Activated CD4-positive, alpha-beta memory T cell treated with anti-CD3 and anti-CD28 coated beads for 36 hours (primary cell): ENCODE data around the gene MMP19. TPM values are rescaled to one million over a fixed set of nuclear protein-coding genes. Genes with fewer than 3 reads are reported as not detected.
"Not testable (repeated sequence)": the region's sequence is repeated elsewhere in the genome, so short reads cannot be mapped to it uniquely, and the experiment has no call there.

Experiments used
- CTCF ChIA-PET: fragments of 350-600 bp; sonication (Branson Sonifier 250); formaldehyde crosslinking; loops from one replicate; lab custom pipeline; 2021; ENCODE audit warnings: antibody characterized with exemption, inconsistent platforms; lab: Charles Lee
- POLR2A ChIA-PET: fragments of 350-600 bp; sonication (Branson Sonifier 250); formaldehyde crosslinking; loops from one replicate; lab custom pipeline; 2021; ENCODE audit warnings: antibody characterized with exemption; lab: Charles Lee
- DNase-seq: peaks from one replicate; pipeline ENCODE4 v3.0.0-alpha.2; 2020
- H3K27ac Mint-ChIP-seq: one replicate; pipeline ENCODE4 v1.8.0; 2021; ENCODE audit warnings: mixed read lengths
- H3K27me3 Mint-ChIP-seq: one replicate; pipeline ENCODE4 v1.8.0; 2021; ENCODE audit warnings: mixed read lengths
- H3K36me3 Mint-ChIP-seq: one replicate; pipeline ENCODE4 v1.8.0; 2021; ENCODE audit warnings: mixed read lengths
- H3K4me1 Mint-ChIP-seq: one replicate; pipeline ENCODE4 v1.8.0; 2021; ENCODE audit warnings: low read depth, mixed read lengths
- H3K4me3 Mint-ChIP-seq: one replicate; pipeline ENCODE4 v1.8.0; 2021; ENCODE audit warnings: mild to moderate bottlenecking, mixed read lengths
- H3K9me3 Mint-ChIP-seq: one replicate; pipeline ENCODE4 v1.8.0; 2021; ENCODE audit warnings: mixed read lengths
- intact Hi-C: fragments of 100-400 bp; cut with micrococcal nuclease; formaldehyde crosslinking; loops from one replicate; pipeline ENCODE4 v1.15.1; 2023
- total RNA-seq, 2 experiments: library from RNA; stranded (reverse); gene quantifications; one replicate each; pipeline ENCODE4 v1.2.3, GENCODE V29; 2021

MMP19 gene
- total RNA-seq, 2 experiments from 2014 or later, result 0.31 TPM; not detected in 1

DNA sequence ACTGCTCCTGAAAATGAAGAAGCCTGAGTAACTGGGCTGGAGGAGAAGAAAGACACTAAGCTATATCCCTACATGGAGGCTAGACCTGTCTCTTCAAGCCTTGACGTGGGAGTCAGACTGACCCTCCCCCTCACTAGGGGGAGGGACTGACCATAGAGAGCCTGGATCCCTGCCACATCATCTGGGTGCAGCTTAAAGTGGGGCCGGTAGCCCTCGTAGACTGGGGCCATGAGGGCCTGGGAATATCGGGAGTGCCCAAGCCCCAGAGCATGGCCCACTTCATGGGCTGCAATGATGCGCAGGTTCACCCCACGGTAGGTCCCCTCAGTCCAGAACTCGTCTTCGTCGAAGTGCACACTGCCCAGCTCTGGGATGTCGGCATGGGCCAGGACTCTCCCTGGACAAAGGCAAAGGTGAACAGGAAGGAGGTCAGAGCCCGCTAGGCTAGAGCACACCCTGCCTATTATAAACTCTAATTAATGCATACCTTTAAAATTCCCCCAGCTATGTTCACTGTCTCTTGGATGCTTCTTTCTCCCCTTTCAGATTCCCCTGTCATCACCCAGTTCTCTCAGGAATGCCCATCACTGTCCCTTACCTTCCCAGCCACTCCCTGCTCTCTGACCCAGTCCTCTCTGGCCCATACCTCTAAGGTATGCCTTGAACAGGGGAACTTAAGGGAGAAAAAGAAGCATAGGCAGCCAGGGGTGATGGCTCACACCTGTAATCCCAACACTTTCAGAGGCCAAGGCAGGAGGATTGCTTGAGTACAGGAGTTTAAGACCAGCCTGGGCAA, 3.2 kb downstream of the MMP19 start:
- Mint-ChIP-seq H3K4me3 (no peak overlapping the region), H3K27ac (no peak overlapping the region), H3K36me3 (no peaks in the 10 kb centered on the region), H3K27me3 (no peaks in the 10 kb centered on the region), H3K4me1 (no peaks in the 10 kb centered on the region), H3K9me3 (no peaks in the 10 kb centered on the region)
- intact Hi-C loops, result no loop called here
- DNase-seq, result no peak
- ChIA-PET POLR2A (interaction anchor here (1.0 kb wide), 1 partner anchor 10 kb away, joined by 3 read pairs; the partner anchor contains the start of gene DNAJC14), CTCF (no interaction called here)

DNA sequence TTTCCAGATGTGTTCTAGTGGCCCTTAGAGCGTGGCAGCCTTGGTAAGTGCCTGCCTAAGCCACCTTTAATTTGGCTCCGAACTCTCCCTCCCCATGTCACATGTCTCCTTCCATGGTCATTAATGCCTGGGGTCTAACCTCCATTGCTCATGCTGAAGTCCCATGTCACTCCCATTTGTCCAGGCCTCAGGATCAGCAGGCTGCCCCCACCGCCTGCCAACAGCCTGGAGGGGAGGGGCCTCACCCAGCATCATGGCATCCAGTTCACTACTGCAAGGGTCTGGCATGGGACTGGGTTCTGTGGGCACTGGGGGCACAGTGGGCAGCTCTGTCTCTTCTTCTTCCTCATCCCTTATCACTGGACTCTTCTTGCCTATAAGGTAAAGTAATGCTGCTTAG, 4.4 kb downstream of the MMP19 start:
- DNase-seq, result no peak
- Mint-ChIP-seq H3K27ac (no peak overlapping the region), H3K36me3 (no peaks in the 10 kb centered on the region), H3K4me3 (no peak overlapping the region), H3K4me1 (no peaks in the 10 kb centered on the region), H3K27me3 (no peaks in the 10 kb centered on the region), H3K9me3 (no peaks in the 10 kb centered on the region)
- intact Hi-C loops, result no loop called here
- POLR2A ChIA-PET, result no interaction called here
- CTCF ChIA-PET, result no interaction called here

DNA sequence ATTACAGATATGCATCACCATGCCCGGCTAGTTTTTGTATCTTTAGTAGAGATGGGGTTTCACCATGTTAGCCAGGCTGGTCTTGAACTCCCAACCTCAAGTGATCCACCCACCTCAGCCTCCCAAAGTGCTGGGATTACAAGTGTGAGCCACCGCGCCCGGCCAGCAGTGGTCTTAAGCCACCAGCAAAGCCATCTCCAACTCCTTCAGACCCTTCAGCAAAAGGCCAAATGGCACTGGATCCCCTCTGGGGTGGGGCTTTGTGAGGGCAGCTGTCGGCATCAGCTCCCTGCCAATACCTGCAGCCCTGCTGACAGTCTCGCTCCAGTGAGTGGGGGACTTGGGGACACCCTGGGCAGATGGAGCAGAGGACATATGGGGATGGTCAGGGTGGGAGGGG, 8.3 kb downstream of the MMP19 start:
- H3K4me3 Mint-ChIP-seq, intact Hi-C loops, H3K9me3 Mint-ChIP-seq, CTCF ChIA-PET, POLR2A ChIA-PET, DNase-seq, H3K27me3 Mint-ChIP-seq, H3K36me3 Mint-ChIP-seq, H3K27ac Mint-ChIP-seq: not testable (repeated sequence)
- H3K4me1 Mint-ChIP-seq, result peaks cover 12% of the 10 kb centered on the region

DNA sequence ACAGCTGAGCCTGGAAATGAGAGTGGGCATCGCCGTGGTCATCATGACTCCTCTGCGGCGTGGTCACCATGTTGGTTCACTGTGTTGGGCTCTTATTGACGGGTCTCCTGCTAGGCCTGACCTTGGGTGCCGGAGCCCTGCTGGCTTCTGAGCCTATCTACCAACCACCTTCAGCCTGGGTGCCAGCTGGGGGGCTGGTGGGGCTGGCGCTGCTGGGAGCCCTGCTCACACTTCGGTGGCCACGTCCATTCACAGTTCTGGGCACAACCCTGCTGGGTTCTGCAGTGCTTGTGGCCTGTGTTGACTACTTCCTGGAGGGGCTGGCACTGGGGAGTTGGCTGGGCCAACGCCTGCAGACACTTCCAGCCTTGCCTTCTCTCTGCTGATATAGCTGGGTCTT, 9.7 kb downstream of the MMP19 start:
- peaks cover 5% of the 10 kb centered on the region for H3K36me3 Mint-ChIP-seq
- no peaks in the 10 kb centered on the region for H3K27me3 Mint-ChIP-seq
- H3K9me3 Mint-ChIP-seq, result no peaks in the 10 kb centered on the region
- no peak overlapping the region for H3K4me3 Mint-ChIP-seq
- ChIA-PET CTCF (no interaction called here), POLR2A (no interaction called here)
- no peak overlapping the region for H3K27ac Mint-ChIP-seq
- no peak for DNase-seq
- intact Hi-C loops, result no loop called here
- peaks cover 19% of the 10 kb centered on the region for H3K4me1 Mint-ChIP-seq

DNA sequence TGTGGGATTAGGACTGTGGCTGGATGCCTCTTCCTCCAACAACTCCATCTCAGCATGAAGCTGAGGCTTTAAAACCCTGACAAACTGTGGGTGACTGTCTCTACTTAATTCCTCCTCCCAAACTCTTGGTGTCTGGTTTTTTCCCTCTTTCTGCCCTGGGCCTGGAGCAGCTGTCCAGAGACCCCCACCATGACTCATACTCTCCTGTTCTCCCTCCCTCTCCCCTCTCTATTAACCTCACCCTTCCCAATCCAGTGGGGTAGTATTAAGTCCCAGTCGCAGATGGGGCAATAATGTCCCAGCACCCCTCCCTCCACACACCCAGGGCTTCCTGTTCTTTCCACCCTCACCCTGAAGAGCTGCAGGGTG, 11.3 kb downstream of the MMP19 start:
- ChIA-PET POLR2A (interaction anchor here (2.8 to 3.0 kb wide), 2 partner anchors 16 to 95 kb away, joined by 13 to 27 read pairs; partner anchors contain the start of gene PYM1), CTCF (interaction anchor here (1.7 to 3.4 kb wide), 2 partner anchors 11 to 109 kb away, joined by 6 to 15 read pairs; no protein-coding TSS in a partner anchor)
- Mint-ChIP-seq H3K4me1 (peaks cover 31% of the 10 kb centered on the region), H3K4me3 (peak overlapping the region; percentile 95), H3K27me3 (no peaks in the 10 kb centered on the region), H3K9me3 (no peaks in the 10 kb centered on the region), H3K36me3 (peaks cover 14% of the 10 kb centered on the region), H3K27ac (no peak overlapping the region)
- DNase-seq, result no peak
- intact Hi-C loops, result no loop called here

DNA sequence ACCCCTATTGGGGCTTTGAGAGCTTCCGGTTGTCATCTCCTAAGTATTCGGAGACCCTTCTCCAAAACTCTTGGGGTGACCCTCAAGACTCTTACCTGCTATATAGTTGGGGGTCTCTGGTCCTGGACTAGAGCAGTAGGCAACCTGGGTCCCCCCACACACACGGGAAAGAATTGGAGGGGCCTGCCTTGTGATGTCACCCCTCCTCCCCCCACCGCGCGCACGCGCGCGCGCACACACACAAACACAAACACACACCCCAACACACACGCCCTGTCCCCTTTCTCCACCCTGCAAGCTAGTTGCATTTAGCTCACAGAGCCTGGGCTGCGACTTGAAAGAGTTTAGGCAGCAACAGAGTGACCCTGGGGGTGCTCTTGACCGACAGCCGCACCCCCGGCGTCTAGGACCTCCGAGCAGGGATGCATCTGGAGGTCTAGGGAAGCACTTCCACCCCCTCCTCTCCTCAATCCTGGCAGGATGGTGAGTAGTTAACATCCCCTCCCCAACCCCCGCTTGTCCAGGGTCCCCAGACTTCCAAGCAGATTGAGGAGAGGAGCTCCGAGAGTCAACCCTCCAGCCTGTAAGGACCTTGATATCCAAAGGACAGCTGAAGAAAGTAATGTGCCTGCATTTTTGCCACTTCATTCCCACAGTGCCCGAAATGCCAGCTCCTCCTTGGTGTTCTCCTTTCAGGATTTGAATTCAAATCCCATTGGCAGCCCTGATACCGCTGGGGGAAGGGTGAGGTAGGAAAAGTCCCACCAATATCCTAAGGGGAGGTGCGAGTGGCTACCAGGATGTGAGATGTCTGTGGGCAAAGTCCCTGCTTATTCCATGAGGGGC, 11.9 kb downstream of the MMP19 start:
- no peaks in the 10 kb centered on the region for H3K27me3 Mint-ChIP-seq
- H3K27ac Mint-ChIP-seq, result peak overlapping the region; percentile 82
- intact Hi-C loops, result no loop called here
- CTCF ChIA-PET, result interaction anchor here (0.7 to 3.4 kb wide), 9 partner anchors 11 to 164 kb away, joined by 3 to 19 read pairs (median 6); partner anchors contain the start of genes ORMDL2 and SARNP
- peaks cover 16% of the 10 kb centered on the region for H3K36me3 Mint-ChIP-seq
- H3K4me3 Mint-ChIP-seq, result peak overlapping the region; percentile 95
- POLR2A ChIA-PET, result interaction anchor here (1.1 to 3.0 kb wide), 6 partner anchors 9 to 143 kb away, joined by 3 to 29 read pairs (median 9); partner anchors contain the start of genes ORMDL2, PYM1, RAB5B and SARNP
- H3K4me1 Mint-ChIP-seq, result peaks cover 37% of the 10 kb centered on the region
- peak; percentile 53 for DNase-seq
- no peaks in the 10 kb centered on the region for H3K9me3 Mint-ChIP-seq

DNA sequence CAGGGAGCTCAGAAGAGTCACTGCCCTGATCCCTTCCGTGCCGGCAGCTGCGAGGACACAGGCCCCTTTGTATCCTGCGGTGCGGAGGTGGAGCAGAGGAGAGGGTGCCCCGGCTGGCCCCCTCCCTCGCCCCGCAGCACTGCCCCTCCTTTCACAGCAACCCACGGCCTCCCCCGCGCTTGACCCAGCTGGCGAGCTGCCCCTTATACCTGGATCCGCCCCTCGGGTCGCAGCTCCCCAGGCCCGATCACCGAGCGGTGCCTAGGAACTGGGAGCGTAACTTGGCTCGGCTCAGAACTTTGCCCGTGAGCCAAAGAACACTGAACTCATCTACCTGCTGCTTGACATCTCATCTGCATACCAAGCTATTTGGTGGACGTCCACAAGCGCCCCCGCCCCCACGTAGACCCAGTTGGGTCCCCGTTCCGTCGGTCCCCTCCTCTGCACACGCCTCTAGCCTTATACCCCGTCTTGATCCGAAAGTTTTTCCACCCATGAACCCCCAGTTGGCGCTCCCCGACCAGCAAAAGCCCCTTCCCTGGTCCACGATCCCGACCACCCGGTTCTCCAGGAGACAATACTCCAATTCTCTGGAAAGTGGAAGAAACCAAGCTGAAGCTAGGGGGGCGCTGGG, 12.7 kb downstream of the MMP19 start:
- peak overlapping the region; percentile 95 for H3K4me3 Mint-ChIP-seq
- H3K27me3 Mint-ChIP-seq, result no peaks in the 10 kb centered on the region
- H3K27ac Mint-ChIP-seq, result peak overlapping the region; percentile 82
- H3K9me3 Mint-ChIP-seq, result no peaks in the 10 kb centered on the region
- H3K36me3 Mint-ChIP-seq, result peaks cover 17% of the 10 kb centered on the region
- peaks cover 39% of the 10 kb centered on the region for H3K4me1 Mint-ChIP-seq
- no peak for DNase-seq
- ChIA-PET CTCF (interaction anchor here (0.7 to 3.4 kb wide), 10 partner anchors 10 to 165 kb away, joined by 3 to 19 read pairs (median 6); partner anchors contain the start of genes ORMDL2 and SARNP), POLR2A (interaction anchor here (1.1 to 3.0 kb wide), 10 partner anchors 10 to 275 kb away, joined by 3 to 29 read pairs (median 5); partner anchors contain the start of genes CD63, ORMDL2, PA2G4 and PYM1)
- intact Hi-C loops, result loop anchor here (1.0 to 5.0 kb wide), 3 partner anchors 12 to 617 kb away; partner anchors contain the start of genes ORMDL2, PYM1 and TIMELESS

DNA sequence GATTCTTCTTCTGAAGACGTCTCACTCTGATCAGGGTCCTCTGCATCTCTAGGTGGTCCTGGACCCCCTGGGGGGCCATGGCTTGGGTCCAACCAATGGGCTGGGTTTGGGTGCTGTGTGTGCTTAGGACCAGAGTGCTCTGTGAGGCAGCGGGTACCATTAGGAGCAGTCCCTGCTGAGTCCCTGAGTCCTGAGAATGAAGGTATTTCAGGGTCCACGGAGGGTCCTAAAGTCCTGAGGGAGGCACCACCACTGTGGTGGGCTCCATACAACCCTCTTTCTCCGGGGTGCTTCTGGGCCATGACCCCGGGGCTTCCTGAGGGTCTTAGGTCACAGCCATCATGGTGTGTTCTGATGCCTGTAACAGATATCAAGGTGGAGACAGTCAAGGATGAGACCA, 14.4 kb downstream of the MMP19 start:
- CTCF ChIA-PET, result interaction anchor here (0.6 to 3.4 kb wide), 5 partner anchors 10 to 112 kb away, joined by 3 to 19 read pairs (median 14); partner anchors contain the start of genes DGKA, ORMDL2 and SARNP
- peak overlapping the region; percentile 82 for H3K27ac Mint-ChIP-seq
- H3K4me1 Mint-ChIP-seq, result peaks cover 50% of the 10 kb centered on the region
- H3K9me3 Mint-ChIP-seq, result no peaks in the 10 kb centered on the region
- intact Hi-C loops, result loop anchor here (5.0 kb wide), 1 partner anchor 619 kb away; the partner anchor contains the start of gene TIMELESS
- H3K36me3 Mint-ChIP-seq, result peaks cover 21% of the 10 kb centered on the region
- no peaks in the 10 kb centered on the region for H3K27me3 Mint-ChIP-seq
- H3K4me3 Mint-ChIP-seq, result peak overlapping the region; percentile 95
- POLR2A ChIA-PET, result interaction anchor here (1.4 to 3.0 kb wide), 2 partner anchors 8 to 19 kb away, joined by 3 to 13 read pairs; no protein-coding TSS in a partner anchor
- DNase-seq, result no peak

DNA sequence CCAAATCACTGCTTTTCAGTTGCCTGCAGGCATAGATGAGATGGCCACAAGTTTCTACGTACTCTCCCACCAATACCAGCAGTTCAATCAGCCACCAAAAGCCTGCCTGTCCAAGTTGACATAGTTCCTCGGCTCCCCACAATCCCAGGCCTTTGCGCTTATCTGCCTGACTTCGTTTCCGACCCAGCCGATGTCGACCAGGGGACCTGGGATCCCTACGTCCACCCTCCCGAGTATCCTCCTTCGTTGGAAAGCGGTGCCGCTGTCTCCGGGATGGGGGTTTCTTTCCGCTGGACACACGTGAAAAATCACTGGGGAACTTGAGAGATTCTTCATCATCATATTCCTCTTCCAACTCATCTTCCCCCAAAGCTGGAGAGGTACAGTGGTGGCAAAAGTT, 14.9 kb downstream of the MMP19 start:
- ChIA-PET POLR2A (no interaction called here), CTCF (interaction anchor here (0.7 to 1.0 kb wide), 2 partner anchors 9 to 99 kb away, joined by 4 read pairs; no protein-coding TSS in a partner anchor)
- Mint-ChIP-seq H3K36me3 (peaks cover 25% of the 10 kb centered on the region), H3K9me3 (no peaks in the 10 kb centered on the region), H3K4me3 (peak overlapping the region; percentile 95), H3K27ac (peak overlapping the region; percentile 82), H3K27me3 (no peaks in the 10 kb centered on the region), H3K4me1 (peaks cover 55% of the 10 kb centered on the region)
- intact Hi-C loops, result loop anchor here (5.0 kb wide), 1 partner anchor 619 kb away; the partner anchor contains the start of gene TIMELESS
- DNase-seq, result no peak

DNA sequence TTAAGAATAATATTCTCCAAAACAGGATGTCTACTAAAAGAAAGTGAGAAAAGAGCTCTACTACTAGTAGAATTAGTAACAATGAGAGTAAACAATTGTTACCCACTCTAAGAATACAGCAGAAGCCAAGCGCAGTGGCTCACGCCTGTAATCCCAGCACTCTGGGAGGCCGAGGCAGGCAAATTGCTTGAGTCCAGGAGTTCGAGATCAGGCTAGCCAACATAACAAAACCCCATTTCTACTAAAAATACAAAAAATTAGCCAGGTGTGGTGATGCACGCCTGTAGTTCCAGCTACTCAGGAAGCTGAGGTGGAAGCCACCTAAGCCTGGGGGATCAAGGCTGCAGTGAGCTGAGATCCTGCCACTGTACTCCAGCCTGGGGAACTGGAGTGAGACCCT, 18.0 kb downstream of the MMP19 start:
- ChIA-PET CTCF (interaction anchor here (0.6 to 2.5 kb wide), 5 partner anchors 28 to 116 kb away, joined by 3 to 16 read pairs (median 3); no protein-coding TSS in a partner anchor), POLR2A (interaction anchor here (1.3 to 2.0 kb wide), 2 partner anchors 107 to 109 kb away, joined by 3 to 6 read pairs; no protein-coding TSS in a partner anchor)
- H3K36me3 Mint-ChIP-seq, result peaks cover 51% of the 10 kb centered on the region
- H3K27ac Mint-ChIP-seq, result peak overlapping the region; percentile 92
- DNase-seq, result peak; percentile 47
- peaks cover 49% of the 10 kb centered on the region for H3K4me1 Mint-ChIP-seq
- peak overlapping the region; percentile 57 for H3K4me3 Mint-ChIP-seq
- no peaks in the 10 kb centered on the region for H3K9me3 Mint-ChIP-seq
- intact Hi-C loops, result loop anchor here (2.0 to 5.0 kb wide), 2 partner anchors 216 to 623 kb away; partner anchors contain the start of genes RPS26 and TIMELESS
- no peaks in the 10 kb centered on the region for H3K27me3 Mint-ChIP-seq

DNA sequence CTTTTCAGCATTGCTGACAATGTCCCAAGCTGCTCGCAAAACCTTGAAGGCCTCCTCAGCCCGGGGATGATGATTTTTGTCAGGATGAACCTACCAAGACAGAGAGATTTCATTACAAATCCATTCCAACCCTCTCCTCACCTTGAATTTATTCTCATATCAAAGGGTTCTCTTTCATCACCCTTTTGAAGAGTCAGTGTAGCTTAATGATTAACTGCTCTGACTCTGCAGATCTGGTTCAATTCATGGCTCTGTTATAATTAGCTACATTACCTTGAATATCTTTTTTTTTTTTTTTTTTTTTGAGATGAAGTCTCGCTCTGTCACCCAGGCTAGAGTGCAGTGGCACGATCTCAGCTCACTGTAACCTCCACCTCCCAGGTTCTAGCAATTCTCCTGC, 19.3 kb downstream of the MMP19 start:
- Mint-ChIP-seq H3K27ac (peak overlapping the region; percentile 92), H3K27me3 (no peaks in the 10 kb centered on the region), H3K36me3 (peaks cover 55% of the 10 kb centered on the region), H3K4me1 (peaks cover 58% of the 10 kb centered on the region), H3K4me3 (no peak overlapping the region), H3K9me3 (no peaks in the 10 kb centered on the region)
- intact Hi-C loops, result no loop called here
- no peak for DNase-seq
- ChIA-PET CTCF (interaction anchor here (2.5 kb wide), 1 partner anchor 85 kb away, joined by 16 read pairs; no protein-coding TSS in a partner anchor), POLR2A (interaction anchor here (0.6 to 2.0 kb wide), 2 partner anchors 110 to 157 kb away, joined by 3 to 6 read pairs; no protein-coding TSS in a partner anchor)
